Testis (tissue), 3 donors: ENCODE results near the gene GGA1. TPM values are rescaled to one million over a fixed set of nuclear protein-coding genes. Genes with fewer than 3 reads are reported as not detected.

Experiments used
- DNase-seq: peaks from one replicate; pipeline ENCODE4 v3.0.0-alpha.2; 2019
- H3K27ac ChIP-seq, 2 donors: fragments of 200-600 bp; sonication (generic); one replicate each; pipeline ENCODE4 v1.5.1; 2019
- H3K27me3 ChIP-seq: fragments of 200-600 bp; sonication (generic); one replicate; pipeline ENCODE4 v1.5.1; 2019
- H3K36me3 ChIP-seq: fragments of 200-600 bp; sonication (generic); one replicate; pipeline ENCODE4 v1.5.1; 2017; ENCODE audit warnings: low read depth; ENCODE audit errors: missing control alignments
- H3K4me1 ChIP-seq: fragments of 200-600 bp; sonication (generic); one replicate; pipeline ENCODE4 v1.5.1; 2019
- H3K4me3 ChIP-seq, 2 donors: fragments of 200-600 bp; sonication (generic); one replicate each; pipeline ENCODE4 v1.5.1; 2017 to 2019
- H3K9me3 ChIP-seq: fragments of 200-600 bp; sonication (generic); one replicate; pipeline ENCODE4 v1.5.1; 2017
- CTCF ChIP-seq, 3 experiments: fragments of 450-650 bp in 2 of 3; fragments of 200-600 bp in 1 of 3; sonication (generic) in 1 of 3; IDR thresholded peaks; one replicate each; pipeline ENCODE4 v1.5.1; 2016 to 2019; ENCODE audit warnings: antibody characterized with exemption in 3 of 3, mild to moderate bottlenecking in 2 of 3, moderate library complexity in 1 of 3
- POLR2A ChIP-seq: fragments of 450-650 bp; IDR thresholded peaks from one replicate; pipeline ENCODE4 v1.6.1; 2017; ENCODE audit warnings: antibody characterized with exemption, mild to moderate bottlenecking, moderate library complexity
- WGBS, 2 donors: methylation state at CpG; one replicate each; pipeline ENCODE4 v1.1.5; 2018; 5-methylcytosine and 5-hydroxymethylcytosine counted together
- intact Hi-C: fragments of 100-400 bp; cut with DNase I; formaldehyde crosslinking; loops from one replicate; pipeline ENCODE4 v1.15.1; 2023; ENCODE audit warnings: low total_unique reads
- polyA plus RNA-seq: library from polyadenylated mRNA; stranded (reverse); fragments of 350-450 nt; fragmentation: Illumina TruSeq; extraction: RNeasy Lipid Tissue Mini Kit (QIAGEN cat#74804); gene quantifications from one replicate; pipeline ENCODE4 v1.2.3, GENCODE V29; 2014; ENCODE audit warnings: low read depth, low replicate concordance; ENCODE audit not compliant: insufficient read depth
- total RNA-seq, 2 donors: library from RNA; depleted of rRNA; stranded (reverse); fragments of >200 nt; gene quantifications; one replicate each; pipeline ENCODE4 v1.2.3, GENCODE V29; 2016

GGA1 gene
- total and polyA plus RNA-seq, 3 donors from 2014 or later: 274 to 359 (median 354) TPM

GRCh38 chr22:37638391-37639069 is 29.9 kb downstream of the GGA1 start:
- peak overlapping the region in 1 of 2 donors; percentile 67 for H3K4me3 ChIP-seq
- intact Hi-C loops: no loop called here
- WGBS, 2 donors: 45 to 54% methylated on average over 8 to 11 of the region's 11 CpGs
- H3K36me3 ChIP-seq: no peaks in the 10 kb centered on the region
- H3K4me1 ChIP-seq: peaks cover 46% of the 10 kb centered on the region
- TF ChIP-seq POLR2A (no peak), CTCF (IDR thresholded peaks at IDR 0.05) (no peak)
- H3K27ac ChIP-seq: peak overlapping the region in 1 of 2 donors; percentile 72
- no peaks in the 10 kb centered on the region for H3K27me3 ChIP-seq
- no peak for DNase-seq
- no peaks in the 10 kb centered on the region for H3K9me3 ChIP-seq

- WGBS, 2 donors: 3 to 29% methylated on average over 9 to 55 of the region's 57 CpGs
- Histone ChIP-seq H3K36me3 (no peaks in the 10 kb centered on the region), H3K4me1 (peaks cover 40% of the 10 kb centered on the region), H3K9me3 (no peaks in the 10 kb centered on the region), H3K4me3 (peak within 1 kb of the TSS; percentile 57 to 67), H3K27ac (peak within 1 kb of the TSS; percentile 44 to 72), H3K27me3 (no peaks in the 10 kb centered on the region)
- TF ChIP-seq CTCF (IDR thresholded peaks at IDR 0.05): no peak
- no peak for TF ChIP-seq POLR2A
- intact Hi-C loops: no loop called here
- DNase-seq: no peak
These were observed 30.6 kb downstream of the GGA1 start, which contains the start of gene SH3BP1 for GRCh38 chr22:37639070-37639760. SH3BP1 (plus strand) TSS chr22:37639669; CDS start chr22:37639788, 119 bp downstream.

- peak overlapping the region; percentile 57 to 67 for H3K4me3 ChIP-seq
- intact Hi-C loops: no loop called here
- peaks cover 33% of the 10 kb centered on the region for H3K4me1 ChIP-seq
- DNase-seq: no peak
- no peaks in the 10 kb centered on the region for H3K36me3 ChIP-seq
- no peak for TF ChIP-seq CTCF (IDR thresholded peaks at IDR 0.05)
- no peak for TF ChIP-seq POLR2A
- H3K9me3 ChIP-seq: no peaks in the 10 kb centered on the region
- WGBS, 2 donors: 3 to 4% methylated on average over 15 to 24 of the region's 27 CpGs
- no peaks in the 10 kb centered on the region for H3K27me3 ChIP-seq
- H3K27ac ChIP-seq: peak overlapping the region; percentile 44 to 72
These were observed 31.3 kb downstream of the GGA1 start for GRCh38 chr22:37639771-37640590.

- Histone ChIP-seq H3K4me1 (peaks cover 26% of the 10 kb centered on the region), H3K27me3 (no peaks in the 10 kb centered on the region), H3K4me3 (peak overlapping the region in 1 of 2 donors; percentile 67), H3K27ac (peak overlapping the region in 1 of 2 donors; percentile 72), H3K9me3 (no peaks in the 10 kb centered on the region), H3K36me3 (no peaks in the 10 kb centered on the region)
- intact Hi-C loops: no loop called here
- TF ChIP-seq POLR2A: no peak
- TF ChIP-seq CTCF (IDR thresholded peaks at IDR 0.05): no peak
- no peak for DNase-seq
- 71 to 73% methylated on average over 10 to 24 of the region's 24 CpGs for WGBS, 2 donors
These were observed 32.2 kb downstream of the GGA1 start for GRCh38 chr22:37640591-37641560.
